A673 (cell line): ENCODE measurements around the gene KCNJ15. TPM values are rescaled to one million over a fixed set of nuclear protein-coding genes. Genes with fewer than 3 reads are reported as not detected.

Experiments
- BruUV-seq: library from RNA; stranded (reverse); fragments of 400-500 nt; replicated peaks from 2 replicates; lab custom pipeline; 2021; lab: Mats Ljungman, UMichigan
- CTCF ChIA-PET: fragments of 300-600 bp; sonication (Branson Sonifier 250); formaldehyde crosslinking; loops from one replicate; lab custom pipeline; 2022; ENCODE audit warnings: antibody characterized with exemption; lab: Charles Lee
- POLR2A ChIA-PET: fragments of 300-600 bp; sonication (Branson Sonifier 250); formaldehyde crosslinking; loops from one replicate; lab custom pipeline; 2022; ENCODE audit warnings: antibody characterized with exemption; ENCODE audit not compliant: low non-redundant PET; lab: Charles Lee
- DNase-seq: peaks from one replicate; pipeline ENCODE4 v3.0.0-alpha.2; 2015; ENCODE audit warnings: low spot score
- H3K27ac ChIP-seq: fragments of 200-600 bp; sonication (generic); 2 replicates; pipeline ENCODE4 v1.5.1; 2016; ENCODE audit warnings: mixed run types, low read depth, mild to moderate bottlenecking, mixed read lengths, antibody characterized with exemption, low read length; ENCODE audit not compliant: poor library complexity, severe bottlenecking
- H3K27me3 ChIP-seq: fragments of 200-600 bp; sonication (generic); replicated peaks from 2 replicates; pipeline ENCODE4 v1.6.1; 2017; ENCODE audit warnings: mixed run types, low read depth, mild to moderate bottlenecking, mixed read lengths, antibody characterized with exemption, low read length; ENCODE audit not compliant: insufficient read depth, poor library complexity
- H3K36me3 ChIP-seq: fragments of 200-600 bp; sonication (generic); 2 replicates; pipeline ENCODE4 v1.6.1; 2016; ENCODE audit warnings: mixed run types, mild to moderate bottlenecking, mixed read lengths, antibody characterized with exemption, low read length; ENCODE audit not compliant: insufficient read depth, poor library complexity, severe bottlenecking
- H3K4me1 ChIP-seq: fragments of 200-600 bp; sonication (generic); 2 replicates; pipeline ENCODE4 v1.6.1; 2017; ENCODE audit warnings: mixed run types, mild to moderate bottlenecking, mixed read lengths, antibody characterized with exemption, low read length; ENCODE audit not compliant: insufficient read depth, poor library complexity, severe bottlenecking
- H3K4me3 ChIP-seq: fragments of 200-600 bp; sonication (generic); 2 replicates; pipeline ENCODE4 v1.5.1; 2016; ENCODE audit warnings: low read depth, mixed run types, mild to moderate bottlenecking, mixed read lengths, low read length; ENCODE audit not compliant: poor library complexity, severe bottlenecking
- H3K9me3 ChIP-seq: fragments of 200-600 bp; sonication (generic); 2 replicates; pipeline ENCODE4 v1.6.1; 2016; ENCODE audit warnings: mixed run types, low read depth, mild to moderate bottlenecking, mixed read lengths, antibody characterized with exemption, low read length; ENCODE audit not compliant: poor library complexity, severe bottlenecking
- EZH2 ChIP-seq: fragments of 200-600 bp; sonication (generic); IDR thresholded peaks from 2 replicates; pipeline ENCODE4 v1.6.1; 2017; ENCODE audit warnings: borderline replicate concordance, low read depth, mild to moderate bottlenecking, mixed read lengths, antibody characterized with exemption, low read length; ENCODE audit not compliant: poor library complexity, severe bottlenecking
- intact Hi-C: fragments of 100-400 bp; cut with micrococcal nuclease; formaldehyde crosslinking; loops from one replicate; pipeline ENCODE4 v1.10.0; 2022; ENCODE audit not compliant: unreplicated experiment
- total RNA-seq: library from RNA; stranded (reverse); gene quantifications from 2 replicates; pipeline ENCODE4 v1.2.3, GENCODE V29; 2021
- TF ChIP-seq, protein P1 (sequence below): fragments of 300-800, 200-600 bp; sonication (generic); conservative IDR thresholded peaks from 2 replicates; pipeline ENCODE4 v1.5.1; 2017; ENCODE audit warnings: low read depth, mild to moderate bottlenecking, antibody characterized with exemption, low read length, moderate library complexity, mixed read lengths

The KCNJ15 gene
- total RNA-seq, 1 experiment from 2014 or later: not detected

DNA sequence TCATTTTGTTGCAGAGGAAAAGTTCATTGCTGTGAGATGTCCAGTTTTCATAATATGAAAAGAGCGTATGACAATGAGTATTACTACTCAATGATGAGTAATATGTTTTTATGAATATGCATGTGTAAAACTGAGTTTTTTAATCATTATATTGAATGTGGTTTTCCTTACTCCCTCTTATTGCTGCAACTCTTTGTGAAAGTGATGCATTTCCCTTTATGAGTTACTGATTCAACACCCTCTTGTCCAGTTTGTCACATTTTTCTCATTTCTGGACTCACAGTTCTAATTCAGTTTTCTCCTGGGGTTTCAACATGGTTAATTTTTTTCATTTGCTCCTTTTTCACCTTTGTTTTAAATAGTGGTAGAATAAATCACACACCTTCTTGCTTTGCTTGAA, 35.2 kb upstream of the KCNJ15 start:
- Histone ChIP-seq H3K9me3 (peaks cover 23% of the 10 kb centered on the region), H3K4me1 (no peaks in the 10 kb centered on the region), H3K4me3 (no peak overlapping the region), H3K27ac (no peak overlapping the region), H3K36me3 (no peaks in the 10 kb centered on the region), H3K27me3 (no peaks in the 10 kb centered on the region)
- POLR2A ChIA-PET: no interaction called here
- intact Hi-C loops: no loop called here
- TF ChIP-seq, protein P1, sequence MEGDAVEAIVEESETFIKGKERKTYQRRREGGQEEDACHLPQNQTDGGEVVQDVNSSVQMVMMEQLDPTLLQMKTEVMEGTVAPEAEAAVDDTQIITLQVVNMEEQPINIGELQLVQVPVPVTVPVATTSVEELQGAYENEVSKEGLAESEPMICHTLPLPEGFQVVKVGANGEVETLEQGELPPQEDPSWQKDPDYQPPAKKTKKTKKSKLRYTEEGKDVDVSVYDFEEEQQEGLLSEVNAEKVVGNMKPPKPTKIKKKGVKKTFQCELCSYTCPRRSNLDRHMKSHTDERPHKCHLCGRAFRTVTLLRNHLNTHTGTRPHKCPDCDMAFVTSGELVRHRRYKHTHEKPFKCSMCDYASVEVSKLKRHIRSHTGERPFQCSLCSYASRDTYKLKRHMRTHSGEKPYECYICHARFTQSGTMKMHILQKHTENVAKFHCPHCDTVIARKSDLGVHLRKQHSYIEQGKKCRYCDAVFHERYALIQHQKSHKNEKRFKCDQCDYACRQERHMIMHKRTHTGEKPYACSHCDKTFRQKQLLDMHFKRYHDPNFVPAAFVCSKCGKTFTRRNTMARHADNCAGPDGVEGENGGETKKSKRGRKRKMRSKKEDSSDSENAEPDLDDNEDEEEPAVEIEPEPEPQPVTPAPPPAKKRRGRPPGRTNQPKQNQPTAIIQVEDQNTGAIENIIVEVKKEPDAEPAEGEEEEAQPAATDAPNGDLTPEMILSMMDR: no peak
- TF ChIP-seq EZH2: no peak
- DNase-seq: no peak
- no TSS peak for BruUV-seq
- CTCF ChIA-PET: no interaction called here

DNA sequence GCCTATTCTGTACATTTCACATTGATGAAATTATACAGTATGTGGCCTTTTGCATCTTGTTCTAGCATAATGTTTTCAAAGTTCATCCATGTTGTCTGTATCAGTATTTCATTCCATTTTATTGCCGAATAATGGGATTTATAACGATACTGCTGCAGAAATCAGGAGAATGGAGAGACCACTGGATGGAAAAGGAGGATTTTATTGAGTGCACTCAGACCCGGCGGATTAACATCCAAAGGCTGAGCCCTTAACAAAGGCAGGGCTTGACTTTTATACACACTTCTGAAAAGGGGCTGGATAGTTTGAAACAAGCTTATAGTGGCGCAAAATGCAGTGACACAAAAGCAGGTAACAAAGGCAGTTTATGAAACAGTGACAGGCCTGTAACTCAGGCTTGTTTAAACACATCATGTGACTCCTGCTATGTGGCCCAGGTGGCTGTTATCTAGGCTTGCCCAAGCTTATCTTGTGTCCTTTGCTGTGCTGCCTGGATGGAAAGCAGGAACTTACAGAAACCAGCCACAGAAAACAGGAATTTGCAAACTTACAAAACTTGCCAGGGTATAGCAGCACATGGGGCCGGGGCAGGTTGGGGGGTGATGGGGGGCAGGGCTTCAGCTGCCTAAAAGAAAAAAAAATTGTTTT, 32.8 kb upstream of the KCNJ15 start:
- TF ChIP-seq, protein P1: no peak
- no peak for TF ChIP-seq EZH2
- CTCF ChIA-PET: no interaction called here
- Histone ChIP-seq H3K36me3 (no peaks in the 10 kb centered on the region), H3K27me3 (no peaks in the 10 kb centered on the region), H3K4me3 (no peak overlapping the region), H3K4me1 (no peaks in the 10 kb centered on the region), H3K27ac (no peak overlapping the region), H3K9me3 (peaks cover 23% of the 10 kb centered on the region)
- intact Hi-C loops: no loop called here
- DNase-seq: peak; percentile 4
- POLR2A ChIA-PET: no interaction called here
- BruUV-seq: no TSS peak

GRCh38 chr21:38227401-38227800, 29.4 kb upstream of the KCNJ15 start:
- intact Hi-C loops: no loop called here
- no peaks in the 10 kb centered on the region for H3K4me1 ChIP-seq
- no peak overlapping the region for H3K27ac ChIP-seq
- no peak for DNase-seq
- no peaks in the 10 kb centered on the region for H3K27me3 ChIP-seq
- H3K4me3 ChIP-seq: no peak overlapping the region
- ChIA-PET CTCF (no interaction called here), POLR2A (no interaction called here)
- TF ChIP-seq, protein P1: no peak
- BruUV-seq: no TSS peak
- H3K36me3 ChIP-seq: no peaks in the 10 kb centered on the region
- H3K9me3 ChIP-seq: peaks cover 46% of the 10 kb centered on the region
